SK-N-SH (cell line): Measurements from ENCODE around the gene LGR5. TPM values are rescaled to one million over a fixed set of nuclear protein-coding genes. Genes with fewer than 3 reads are reported as not detected.

Experiments
- CTCF ChIA-PET: fragments of 300-600, 350-600 bp; formaldehyde crosslinking; extraction: SDS; loops from one replicate; lab custom pipeline; 2021; lab: Yijun Ruan, JAX
- POLR2A ChIA-PET: fragments of 350-600 bp; sonication (Branson Sonifier 250); formaldehyde crosslinking; extraction: SDS; loops from one replicate; lab custom pipeline; 2020; ENCODE audit warnings: antibody characterized with exemption, inconsistent platforms; lab: Yijun Ruan, JAX
- DNase-seq: peaks from one replicate; pipeline ENCODE4 v3.0.0; 2012
- H2AFZ ChIP-seq: fragments of 200-600 bp; sonication (generic); 2 replicates; pipeline ENCODE4 v1.8.1; 2016; ENCODE audit warnings: antibody characterized with exemption, mild to moderate bottlenecking, low read depth
- H3F3A ChIP-seq: fragments of 200-600 bp; sonication (generic); replicated peaks from 2 replicates; pipeline ENCODE3; 2016; ENCODE audit warnings: antibody characterized with exemption, mild to moderate bottlenecking; ENCODE audit not compliant: insufficient read depth
- H3K27ac ChIP-seq, 2 experiments: fragments of 200-500 bp in 1 of 2; fragments of 200-600 bp in 1 of 2; sonication (Bioruptor generic) in 1 of 2; sonication (generic), shearing (Covaris generic) in 1 of 2; 2 replicates each; pipeline versions ENCODE4 v1.5.1 to v1.6.1; 2014 to 2016; ENCODE audit warnings: low read depth in 2 of 2, inconsistent platforms in 1 of 2, low read length in 1 of 2, mild to moderate bottlenecking in 1 of 2, mixed read lengths in 1 of 2
- H3K27me3 ChIP-seq: fragments of 200-600 bp; sonication (generic), shearing (Covaris generic); 2 replicates; pipeline ENCODE4 v1.6.1; 2016; ENCODE audit warnings: mixed run types; ENCODE audit not compliant: insufficient read depth
- H3K36me3 ChIP-seq, 2 experiments: fragments of 200-500 bp in 1 of 2; fragments of 200-600 bp in 1 of 2; sonication (Bioruptor generic) in 1 of 2; sonication (generic) in 1 of 2; replicated peaks in 1 of 2; 2 replicates each; pipeline versions ENCODE3 to v1.5.1; 2014 to 2016; ENCODE audit warnings: low read length in 1 of 2, mild to moderate bottlenecking in 1 of 2; ENCODE audit not compliant: insufficient read depth in 2 of 2, control insufficient read depth in 1 of 2
- H3K4me1 ChIP-seq, 2 experiments: fragments of 200-500 bp in 1 of 2; fragments of 200-600 bp in 1 of 2; sonication (Bioruptor generic) in 1 of 2; sonication (generic), shearing (Covaris generic) in 1 of 2; 2 replicates each; pipeline versions ENCODE4 v1.5.1 to v1.6.1; 2014 to 2016; ENCODE audit warnings: low read depth in 1 of 2, low read length in 1 of 2, mixed run types in 1 of 2; ENCODE audit not compliant: insufficient read depth in 2 of 2, control insufficient read depth in 1 of 2
- H3K4me2 ChIP-seq: fragments of 200-600 bp; sonication (generic), shearing (Covaris generic); 2 replicates; pipeline ENCODE4 v1.6.1; 2017; ENCODE audit warnings: mixed run types
- H3K4me3 ChIP-seq, 2 experiments: fragments of 200-500 bp in 1 of 2; fragments of 200-600 bp in 1 of 2; sonication (Bioruptor generic) in 1 of 2; sonication (generic), shearing (Covaris generic) in 1 of 2; 2 replicates each; pipeline versions ENCODE4 v1.5.1 to v1.8.1; 2014 to 2016; ENCODE audit warnings: low read depth in 2 of 2, inconsistent platforms in 1 of 2, low read length in 1 of 2, mild to moderate bottlenecking in 1 of 2, mixed read lengths in 1 of 2, moderate library complexity in 1 of 2
- H3K79me2 ChIP-seq: fragments of 200-600 bp; sonication (generic); 2 replicates; pipeline ENCODE4 v1.8.1; 2017; ENCODE audit warnings: mild to moderate bottlenecking; ENCODE audit not compliant: insufficient read depth
- H3K9ac ChIP-seq: fragments of 200-600 bp; sonication (generic); 2 replicates; pipeline ENCODE4 v1.6.1; 2017; ENCODE audit warnings: mixed run types
- H3K9me2 ChIP-seq: fragments of 200-600 bp; sonication (generic); 2 replicates; pipeline ENCODE4 v1.6.1; 2017; ENCODE audit warnings: mixed run types
- H3K9me3 ChIP-seq: fragments of 200-600 bp; sonication (generic); 2 replicates; pipeline ENCODE4 v1.6.1; 2017; ENCODE audit warnings: mixed run types, mild to moderate bottlenecking, moderate library complexity
- H4K20me1 ChIP-seq: fragments of 200-600 bp; sonication (generic); 2 replicates; pipeline ENCODE4 v1.6.1; 2017; ENCODE audit warnings: mild to moderate bottlenecking, mixed run types; ENCODE audit not compliant: insufficient read depth
- EZH2phosphoT487 ChIP-seq: fragments of 200-600 bp; sonication (generic); IDR thresholded peaks from 2 replicates; pipeline ENCODE4 v1.6.1; 2017; ENCODE audit warnings: low read depth, mixed run types, mild to moderate bottlenecking, antibody characterized with exemption, moderate library complexity, borderline replicate concordance
- GATA2 ChIP-seq: sonication (generic); formaldehyde crosslinking; IDR thresholded peaks from 2 replicates; pipeline ENCODE4 v1.5.0; 2020; ENCODE audit warnings: mild to moderate bottlenecking, missing genetic modification reagents
- JUND ChIP-seq: IDR thresholded peaks from 2 replicates; pipeline ENCODE4 v1.4.0; 2012
- POLR2AphosphoS5 ChIP-seq: IDR thresholded peaks from 2 replicates; pipeline ENCODE4 v1.6.1; 2012; ENCODE audit warnings: low read depth, low read length
- SMC3 ChIP-seq: IDR thresholded peaks from 2 replicates; pipeline ENCODE4 v1.6.1; 2012; ENCODE audit warnings: low read depth, low read length, improper control_type of control experiment
- WGBS: methylation state at CpG from one replicate; pipeline ENCODE4 v1.1.6; 2017; ENCODE audit warnings: low lambda C conversion rate; 5-methylcytosine and 5-hydroxymethylcytosine counted together
- polyA plus RNA-seq, 3 experiments: library from polyadenylated mRNA; depleted of rRNA; stranded (reverse); fragments of >200 nt; gene quantifications; 2 replicates each; pipeline ENCODE4 v1.2.3, GENCODE V29; 2012
- TF ChIP-seq, protein P1 (sequence below): IDR thresholded peaks from 2 replicates; pipeline ENCODE4 v1.4.0; 2012; ENCODE audit warnings: low read depth, borderline replicate concordance
- TF ChIP-seq, protein P2 (sequence below): IDR thresholded peaks from 2 replicates; pipeline ENCODE4 v1.4.0; 2012; ENCODE audit warnings: low read depth, borderline replicate concordance
- TF ChIP-seq, protein P3 (sequence below): fragments of 150-350 bp; IDR thresholded peaks from 2 replicates; pipeline ENCODE4 v1.6.1; 2016; ENCODE audit warnings: mild to moderate bottlenecking, low read depth, low read length

The LGR5 gene
- polyA plus RNA-seq, 1 of the 3 experiments (the other 2 are of a cell fraction): 1.4 TPM

DNA sequence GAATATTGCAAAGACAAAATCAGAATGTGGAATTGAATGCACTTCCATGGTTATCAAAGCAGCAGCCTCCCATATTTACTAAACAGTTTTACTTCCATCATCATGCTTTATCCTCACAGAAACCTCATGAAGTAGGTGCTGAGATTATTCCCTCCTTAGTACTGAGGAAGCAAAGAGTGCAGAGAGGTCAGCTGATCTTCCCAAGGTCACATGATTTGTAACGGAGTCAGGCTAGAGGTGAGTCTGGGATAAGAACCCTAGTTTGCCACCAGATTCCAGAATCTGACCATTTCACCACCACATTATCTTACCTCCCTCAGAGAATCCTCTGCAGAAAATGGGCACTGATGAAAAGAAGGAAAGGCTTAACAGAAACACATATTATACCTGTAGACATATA, 102.0 kb downstream of the LGR5 start:
- no peaks in the 10 kb centered on the region for H3K36me3 ChIP-seq
- no peaks in the 10 kb centered on the region for H3F3A ChIP-seq
- H3K4me1 ChIP-seq: peaks cover 0 to 5% of the 10 kb centered on the region in 2 experiments; a peak in 1 of 4 replicates
- H3K27me3 ChIP-seq: no peaks in the 10 kb centered on the region
- ChIA-PET CTCF (no interaction called here), POLR2A (no interaction called here)
- H3K9ac ChIP-seq: no peak overlapping the region
- H2AFZ ChIP-seq: no peak overlapping the region
- no peak overlapping the region for H3K27ac ChIP-seq
- H3K9me2 ChIP-seq: no peaks in the 10 kb centered on the region
- DNase-seq: no peak
- H3K4me3 ChIP-seq: no peak overlapping the region
- TF ChIP-seq EZH2phosphoT487 (no peak), GATA2 (CRISPR knock-in tag) (no peak), JUND (no peak), POLR2AphosphoS5 (no peak)
- TF ChIP-seq, protein P1, sequence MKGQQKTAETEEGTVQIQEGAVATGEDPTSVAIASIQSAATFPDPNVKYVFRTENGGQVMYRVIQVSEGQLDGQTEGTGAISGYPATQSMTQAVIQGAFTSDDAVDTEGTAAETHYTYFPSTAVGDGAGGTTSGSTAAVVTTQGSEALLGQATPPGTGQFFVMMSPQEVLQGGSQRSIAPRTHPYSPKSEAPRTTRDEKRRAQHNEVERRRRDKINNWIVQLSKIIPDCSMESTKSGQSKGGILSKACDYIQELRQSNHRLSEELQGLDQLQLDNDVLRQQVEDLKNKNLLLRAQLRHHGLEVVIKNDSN: no peak
- TF ChIP-seq, protein P2, sequence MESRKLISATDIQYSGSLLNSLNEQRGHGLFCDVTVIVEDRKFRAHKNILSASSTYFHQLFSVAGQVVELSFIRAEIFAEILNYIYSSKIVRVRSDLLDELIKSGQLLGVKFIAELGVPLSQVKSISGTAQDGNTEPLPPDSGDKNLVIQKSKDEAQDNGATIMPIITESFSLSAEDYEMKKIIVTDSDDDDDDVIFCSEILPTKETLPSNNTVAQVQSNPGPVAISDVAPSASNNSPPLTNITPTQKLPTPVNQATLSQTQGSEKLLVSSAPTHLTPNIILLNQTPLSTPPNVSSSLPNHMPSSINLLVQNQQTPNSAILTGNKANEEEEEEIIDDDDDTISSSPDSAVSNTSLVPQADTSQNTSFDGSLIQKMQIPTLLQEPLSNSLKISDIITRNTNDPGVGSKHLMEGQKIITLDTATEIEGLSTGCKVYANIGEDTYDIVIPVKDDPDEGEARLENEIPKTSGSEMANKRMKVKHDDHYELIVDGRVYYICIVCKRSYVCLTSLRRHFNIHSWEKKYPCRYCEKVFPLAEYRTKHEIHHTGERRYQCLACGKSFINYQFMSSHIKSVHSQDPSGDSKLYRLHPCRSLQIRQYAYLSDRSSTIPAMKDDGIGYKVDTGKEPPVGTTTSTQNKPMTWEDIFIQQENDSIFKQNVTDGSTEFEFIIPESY: no peak
- TF ChIP-seq, protein P3, sequence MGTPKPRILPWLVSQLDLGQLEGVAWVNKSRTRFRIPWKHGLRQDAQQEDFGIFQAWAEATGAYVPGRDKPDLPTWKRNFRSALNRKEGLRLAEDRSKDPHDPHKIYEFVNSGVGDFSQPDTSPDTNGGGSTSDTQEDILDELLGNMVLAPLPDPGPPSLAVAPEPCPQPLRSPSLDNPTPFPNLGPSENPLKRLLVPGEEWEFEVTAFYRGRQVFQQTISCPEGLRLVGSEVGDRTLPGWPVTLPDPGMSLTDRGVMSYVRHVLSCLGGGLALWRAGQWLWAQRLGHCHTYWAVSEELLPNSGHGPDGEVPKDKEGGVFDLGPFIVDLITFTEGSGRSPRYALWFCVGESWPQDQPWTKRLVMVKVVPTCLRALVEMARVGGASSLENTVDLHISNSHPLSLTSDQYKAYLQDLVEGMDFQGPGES: no peak
- WGBS: 80% methylated on average over 1 of the region's 1 CpG
- H3K79me2 ChIP-seq: no peaks in the 10 kb centered on the region
- no peaks in the 10 kb centered on the region for H4K20me1 ChIP-seq
- H3K4me2 ChIP-seq: no peak overlapping the region
- no peaks in the 10 kb centered on the region for H3K9me3 ChIP-seq

DNA sequence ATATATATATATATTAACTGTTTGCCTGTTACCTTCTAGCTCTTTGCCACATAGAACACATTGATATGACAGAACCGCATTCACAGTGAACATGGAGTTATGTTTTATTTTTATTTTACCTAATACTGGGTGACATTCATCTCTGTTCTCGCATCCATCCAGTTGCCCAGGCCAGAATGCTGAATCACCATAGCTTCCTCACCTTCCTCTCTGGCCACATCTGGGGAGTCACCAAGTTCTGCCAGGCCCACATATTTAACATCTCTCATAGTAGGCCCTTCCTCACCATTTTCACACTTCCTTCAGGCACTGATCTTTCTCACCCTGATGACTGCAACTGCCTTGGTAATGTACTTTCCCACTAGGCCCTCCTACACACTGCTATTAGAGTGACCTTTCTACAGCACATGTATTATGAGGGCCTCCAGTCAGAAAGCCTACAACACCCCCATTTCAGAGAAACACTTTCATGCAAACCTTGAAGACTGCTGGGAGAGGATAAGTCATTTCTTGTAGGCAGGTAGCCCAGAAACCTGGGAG, 106.8 kb downstream of the LGR5 start:
- no peaks in the 10 kb centered on the region for H3K27me3 ChIP-seq
- CTCF ChIA-PET: interaction anchor here (0.7 kb wide), 1 partner anchor 177 kb away, joined by 3 read pairs; no protein-coding TSS in a partner anchor
- H3K4me1 ChIP-seq: no peaks in the 10 kb centered on the region
- H3K9me2 ChIP-seq: no peaks in the 10 kb centered on the region
- H3K4me3 ChIP-seq: no peak overlapping the region
- no peaks in the 10 kb centered on the region for H4K20me1 ChIP-seq
- no peak for DNase-seq
- H3K9me3 ChIP-seq: no peaks in the 10 kb centered on the region
- no peak overlapping the region for H3K9ac ChIP-seq
- no peak overlapping the region for H3K4me2 ChIP-seq
- TF ChIP-seq, protein P3: no peak
- TF ChIP-seq, protein P2: no peak
- no peak for TF ChIP-seq SMC3
- TF ChIP-seq, protein P1: no peak
- TF ChIP-seq, all 33 proteins: peak for 0
- Histone ChIP-seq H3F3A (no peaks in the 10 kb centered on the region), H3K79me2 (no peaks in the 10 kb centered on the region), H2AFZ (no peak overlapping the region), H3K36me3 (no peaks in the 10 kb centered on the region), H3K27ac (no peak overlapping the region)
- 89% methylated on average over 2 of the region's 2 CpGs for WGBS
- POLR2A ChIA-PET: no interaction called here
